HG03457 (cell line): ENCODE results near the gene SLX4IP.

Experiments used
- ATAC-seq: cut with Tn5 transposase; IDR thresholded peaks from one replicate; pipeline ENCODE4 v1.9.1; 2021; ENCODE audit warnings: moderate number of reproducible peaks; ENCODE audit not compliant: unreplicated experiment

SLX4IP gene

DNA sequence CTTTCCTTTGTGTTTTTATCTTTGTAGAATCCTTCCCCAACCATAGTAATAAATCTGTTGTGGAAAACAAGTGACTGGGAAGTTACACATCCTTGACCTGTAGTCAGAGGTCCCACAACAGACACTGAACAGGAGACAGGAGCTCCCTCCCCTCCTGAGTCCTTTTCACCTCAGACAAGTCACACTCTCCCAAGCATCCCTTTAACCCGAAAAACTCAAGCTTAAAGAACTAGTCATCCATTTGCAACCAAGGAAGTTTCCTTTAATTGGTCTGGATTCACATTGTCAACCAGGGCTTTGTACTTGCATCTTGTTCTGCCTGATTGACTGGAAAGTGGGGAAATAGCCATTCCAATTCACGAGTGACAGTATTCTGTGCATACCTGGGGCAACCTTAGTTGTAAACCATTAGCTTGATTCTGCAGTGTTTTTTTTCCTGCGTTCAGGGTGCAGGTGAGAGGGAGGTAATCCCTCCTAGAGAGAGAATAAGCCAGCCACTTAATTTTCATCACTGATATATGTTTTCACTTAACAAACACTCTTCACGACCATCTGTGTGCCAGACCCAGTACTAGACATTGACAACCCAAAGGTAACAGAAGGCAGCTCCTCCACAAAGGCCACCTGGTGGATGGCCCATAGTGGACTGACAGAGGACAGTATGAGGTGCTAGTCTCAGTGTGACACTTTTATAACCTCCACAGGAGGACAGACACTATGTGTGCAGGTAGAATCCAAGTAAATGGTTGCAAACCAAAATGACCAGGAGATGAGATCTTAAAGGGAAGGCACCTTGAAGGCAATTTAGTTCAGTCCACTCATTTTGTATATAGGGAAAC lies 112.4 kb downstream of the SLX4IP start:
- no peak for ATAC-seq

DNA sequence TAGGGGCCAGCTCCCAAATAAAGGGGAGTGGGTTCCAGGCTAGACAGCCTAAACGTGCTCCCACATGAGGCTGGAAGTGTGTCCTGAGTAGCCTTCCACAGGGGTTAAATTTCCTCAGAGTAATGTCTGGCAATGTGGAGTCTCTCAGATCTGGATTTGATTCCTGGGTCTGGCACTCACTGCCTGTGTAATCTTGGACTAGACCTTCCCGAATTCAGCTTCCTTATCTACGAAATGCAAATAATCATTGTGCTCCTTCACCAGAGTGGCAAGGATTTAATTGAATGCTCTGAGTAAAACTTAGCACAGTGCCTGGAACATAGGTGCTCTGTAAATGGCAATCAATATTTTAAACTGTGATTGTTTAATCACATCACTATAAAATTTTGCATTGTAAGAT lies 114.4 kb downstream of the SLX4IP start:
- ATAC-seq, result no peak

DNA sequence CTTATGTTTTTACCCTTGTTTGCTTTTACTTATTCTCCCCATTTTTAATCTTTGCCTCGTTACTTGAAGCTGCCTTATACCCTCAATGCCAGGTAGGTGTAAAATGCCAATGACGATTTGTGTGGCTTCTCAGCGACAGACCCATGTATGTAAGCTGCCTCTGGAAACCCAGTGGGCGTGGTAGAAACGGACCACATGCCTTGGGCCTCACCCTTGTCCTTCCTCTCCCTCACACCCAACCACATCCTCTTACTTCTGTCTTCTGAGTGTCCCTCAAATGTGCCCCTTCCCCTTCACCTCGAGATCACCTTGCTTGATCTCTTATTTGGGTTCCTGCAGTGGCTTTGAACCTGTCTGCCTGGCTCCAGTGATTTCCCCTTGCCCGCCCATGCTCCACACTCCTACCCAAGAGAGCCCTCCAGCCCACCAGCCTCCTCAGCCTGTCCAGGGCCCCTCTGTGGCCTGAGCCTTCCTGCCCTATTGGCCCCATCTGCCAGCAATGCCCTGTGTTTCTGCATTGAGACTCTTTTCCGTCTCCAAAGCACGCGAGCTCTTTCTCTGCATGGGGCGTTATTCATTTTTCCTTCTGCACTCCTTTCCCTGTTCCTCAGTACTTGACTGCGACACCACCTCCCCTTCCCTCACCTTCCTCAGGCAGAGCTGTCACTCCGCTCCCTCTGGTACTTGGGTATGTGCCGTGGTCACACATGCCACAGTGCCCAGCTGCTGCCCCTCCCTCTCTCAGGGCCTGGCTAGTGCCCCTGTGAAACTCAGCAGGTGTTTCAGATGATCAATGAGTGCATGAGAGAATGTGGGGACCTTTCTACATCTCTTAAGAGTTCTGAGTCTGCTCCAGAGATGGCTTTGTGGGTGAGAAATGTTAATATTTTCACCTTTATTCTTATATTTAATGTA lies 115.4 kb downstream of the SLX4IP start:
- no peak for ATAC-seq

DNA sequence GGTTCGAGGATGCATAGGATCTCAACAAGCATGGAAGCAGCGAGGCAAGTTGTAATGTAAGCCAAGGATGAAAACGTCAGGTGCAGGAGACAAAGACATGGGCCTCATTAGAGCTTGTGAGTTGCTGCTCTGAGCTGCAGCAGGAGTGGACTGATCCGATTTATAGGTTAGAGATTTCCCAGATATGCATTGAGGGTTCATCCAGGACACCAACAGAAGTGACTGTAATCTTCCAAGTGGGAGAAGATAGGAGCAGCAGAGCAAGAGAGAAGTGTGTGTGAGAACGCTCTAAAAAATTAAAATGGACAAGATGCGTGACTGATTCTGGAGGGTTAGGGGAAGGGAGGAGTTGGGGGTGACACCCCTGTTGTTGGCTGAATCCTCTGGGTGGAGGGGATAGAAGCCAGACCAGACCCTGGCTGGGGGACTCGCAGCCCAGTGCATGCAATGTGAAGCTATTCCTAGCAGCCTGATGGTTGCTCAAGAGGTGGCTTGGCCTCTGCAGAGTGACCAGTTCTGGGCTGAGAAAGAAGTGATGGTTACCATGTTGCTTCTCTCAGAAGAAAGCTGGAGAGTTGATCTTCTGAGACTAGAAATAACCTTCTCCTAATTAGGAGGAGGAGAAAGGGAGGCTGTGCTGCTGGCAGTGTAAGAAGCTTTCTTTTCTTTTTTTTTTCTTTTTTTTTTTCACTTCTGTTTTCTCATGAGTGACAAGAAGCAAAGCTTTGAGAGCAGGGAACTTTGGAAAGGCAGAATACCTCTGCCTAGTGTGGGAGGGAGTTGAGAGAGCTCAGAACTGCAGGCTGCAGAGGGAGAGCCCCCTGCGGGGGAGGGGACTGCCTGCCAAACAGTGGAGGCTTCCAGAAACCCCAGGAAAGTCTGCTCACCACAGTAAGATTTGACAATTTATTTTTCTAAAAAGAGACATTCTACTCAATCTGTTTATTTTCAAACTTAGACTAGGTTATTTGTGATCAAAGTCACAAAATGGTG lies 116.9 kb downstream of the SLX4IP start:
- no peak for ATAC-seq

DNA sequence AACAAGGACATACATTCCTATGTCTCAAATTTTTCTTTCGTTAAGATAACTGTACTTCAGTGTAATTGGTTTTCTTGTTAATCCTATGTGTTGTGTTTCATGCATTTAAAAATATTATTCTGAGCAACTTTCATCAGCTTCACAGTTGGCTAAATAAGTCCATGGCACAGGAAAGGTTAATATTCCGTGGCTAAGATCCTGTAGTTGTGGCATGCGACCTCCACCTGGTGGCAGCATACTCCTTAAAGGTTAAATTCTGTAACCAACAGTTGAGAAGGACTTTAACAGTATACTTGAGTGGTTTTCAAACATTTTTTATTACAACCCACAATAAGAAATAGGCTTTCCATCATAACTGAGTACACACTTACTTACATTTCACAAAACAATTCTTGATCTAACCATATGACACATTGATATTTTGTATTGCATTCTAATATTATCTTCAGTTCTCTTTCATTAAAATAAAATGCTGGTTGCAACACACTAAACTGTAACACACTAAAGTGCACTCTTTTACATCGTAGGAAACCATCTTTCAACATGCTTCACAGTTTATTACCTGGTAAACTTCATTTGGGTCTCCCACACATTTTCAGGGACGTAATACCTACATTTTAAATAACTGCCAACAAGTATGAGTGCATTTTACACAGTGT lies 118.3 kb downstream of the SLX4IP start:
- ATAC-seq, result no peak

DNA sequence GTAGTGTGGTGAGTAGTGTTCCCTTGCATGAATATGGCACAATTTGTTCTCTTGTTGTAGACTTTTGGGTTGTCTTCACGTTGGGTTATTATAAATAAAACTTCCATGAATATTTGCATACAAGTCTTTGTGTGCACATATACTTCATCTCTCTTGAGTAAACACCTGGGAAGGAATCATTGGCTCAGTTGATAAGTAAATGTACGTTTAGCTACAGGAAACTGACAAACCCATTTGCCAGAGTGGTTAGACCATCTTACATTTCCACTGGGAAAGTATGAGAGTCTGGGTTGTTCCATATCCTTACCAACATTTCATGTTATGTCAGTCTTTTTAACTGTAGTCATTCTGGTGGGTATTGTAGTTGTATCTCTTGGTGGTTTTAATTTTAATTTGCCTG lies 119.2 kb downstream of the SLX4IP start:
- ATAC-seq, result no peak

DNA sequence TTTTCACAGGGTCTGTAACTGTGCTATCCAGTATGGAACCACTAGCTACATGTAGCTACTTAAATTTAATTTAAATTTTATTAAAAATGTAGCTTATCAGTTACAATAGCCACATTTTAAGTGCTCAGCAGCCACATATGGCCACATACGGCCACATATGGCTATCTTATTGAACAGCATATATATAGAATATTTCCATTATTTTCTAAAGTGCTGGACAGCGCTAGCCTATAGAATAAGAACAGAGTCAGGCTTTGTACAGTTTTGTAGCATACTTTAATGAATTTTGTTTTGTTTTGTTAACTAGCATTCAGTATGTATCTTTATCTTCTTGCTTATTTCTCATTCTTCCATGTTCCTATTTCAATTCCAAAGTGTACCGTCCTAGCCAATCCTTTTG lies 120.3 kb downstream of the SLX4IP start:
- no peak for ATAC-seq

DNA sequence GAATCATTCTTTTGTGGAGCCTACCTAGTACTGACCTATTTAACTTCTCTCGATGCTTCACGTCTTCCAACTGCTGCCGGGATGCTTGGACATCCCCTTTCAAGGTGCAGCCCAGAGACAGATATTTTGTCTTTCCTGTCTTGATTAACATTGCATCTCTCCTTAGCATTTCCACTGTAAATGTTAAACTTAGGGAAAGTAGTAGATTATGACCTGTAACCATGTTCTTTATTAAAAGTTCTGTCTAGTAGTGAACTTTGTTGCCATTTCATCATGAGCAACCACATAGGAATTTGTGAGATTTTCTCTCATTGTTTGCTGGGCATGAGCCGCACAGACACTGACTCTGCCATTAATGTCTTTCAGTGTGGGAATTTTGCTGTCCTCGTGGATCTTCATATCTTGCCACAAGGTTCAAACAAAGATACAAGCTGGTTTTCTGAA lies 120.8 kb downstream of the SLX4IP start:
- no peak for ATAC-seq

DNA sequence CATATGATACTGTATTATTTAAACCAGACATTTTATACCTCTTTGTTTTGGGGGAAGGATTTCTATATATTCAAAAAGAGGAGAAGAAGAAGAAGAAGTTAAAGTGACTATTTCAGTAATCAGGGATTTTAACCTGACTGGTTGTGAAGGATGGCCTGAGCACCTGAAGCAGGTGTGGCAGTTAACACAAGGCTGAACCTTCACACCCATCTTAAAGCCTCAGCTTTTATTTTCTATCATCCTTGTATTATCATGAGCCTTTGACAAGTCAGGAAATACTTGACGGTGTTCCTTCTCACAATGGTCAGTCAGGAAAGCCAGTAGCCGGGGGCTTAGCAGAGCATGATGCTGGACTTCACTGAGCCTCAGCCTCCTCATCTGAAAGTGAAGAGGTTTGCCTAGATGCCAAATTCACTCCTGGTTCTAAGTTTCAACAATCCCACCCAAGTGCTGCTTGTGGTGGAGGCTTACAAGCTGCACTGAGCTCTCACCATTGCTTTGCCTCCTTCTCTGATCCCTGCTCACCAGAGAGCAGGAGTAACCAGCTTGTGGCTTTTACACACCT lies 121.5 kb downstream of the SLX4IP start:
- no peak for ATAC-seq

DNA sequence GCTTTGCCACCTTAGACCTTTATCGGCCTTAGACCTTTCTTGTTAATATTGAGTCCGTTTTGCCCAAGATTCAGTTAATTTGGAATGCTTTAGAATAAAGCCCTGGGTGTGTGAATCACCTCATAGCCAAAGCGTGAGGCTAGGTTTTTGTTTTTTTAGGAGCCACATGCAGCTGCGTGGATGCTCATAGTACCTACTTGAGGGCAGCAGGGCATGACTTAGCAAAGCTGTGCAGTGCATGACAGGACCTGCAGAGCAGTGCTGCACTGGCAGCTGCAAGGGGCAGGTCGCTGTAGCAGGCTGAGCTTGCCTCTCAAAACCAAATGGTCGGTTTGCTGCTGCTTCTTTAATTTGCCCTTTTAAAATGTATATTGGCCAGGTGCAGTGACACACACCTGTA lies 122.6 kb downstream of the SLX4IP start:
- ATAC-seq, result no peak

DNA sequence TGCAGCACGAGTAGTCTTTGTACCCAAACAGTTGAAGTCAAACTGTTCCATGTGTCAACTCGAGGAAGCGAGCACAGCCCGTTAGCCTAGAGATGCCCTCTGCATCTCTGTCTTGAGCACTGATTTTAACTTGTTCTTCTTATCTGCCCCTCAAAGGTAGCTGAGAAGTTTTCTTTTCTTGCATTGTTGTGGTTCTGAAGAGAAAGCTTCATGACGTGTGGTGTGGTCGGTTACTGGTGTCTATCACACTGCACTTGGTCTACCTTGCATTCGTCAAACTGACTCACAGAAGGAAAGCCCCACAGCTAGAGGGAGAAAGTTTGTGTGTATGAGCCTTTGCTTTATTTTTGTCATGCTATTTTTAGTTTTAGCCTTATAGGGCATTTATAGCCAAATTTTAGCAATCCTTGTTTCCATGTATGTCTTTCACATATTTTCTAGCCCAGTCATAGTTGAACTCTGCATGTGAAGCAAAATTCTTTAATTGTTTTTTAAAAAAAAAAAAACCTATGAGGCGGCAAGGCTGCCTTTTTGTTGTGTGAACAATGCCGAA lies 123.6 kb downstream of the SLX4IP start:
- ATAC-seq, result peak; percentile 65

DNA sequence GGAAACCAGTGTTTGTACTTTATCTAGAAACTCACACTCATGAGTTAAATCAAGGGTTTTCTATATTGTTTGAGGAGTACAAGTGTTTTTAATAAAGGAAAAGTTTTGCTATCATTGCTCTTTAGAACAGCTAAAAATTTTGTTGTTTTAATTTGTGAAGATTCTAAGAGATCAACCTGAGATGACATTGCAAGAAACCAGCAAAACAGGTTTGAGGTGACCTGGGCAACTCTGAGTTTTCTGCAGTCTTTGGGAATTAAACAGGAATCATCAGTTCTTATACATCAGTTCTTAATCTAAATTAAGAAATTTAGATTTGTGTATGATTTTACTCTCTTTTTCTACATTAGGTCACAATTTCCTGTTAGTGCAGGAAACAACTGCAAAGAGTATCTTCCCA lies 124.2 kb downstream of the SLX4IP start:
- ATAC-seq, result no peak

DNA sequence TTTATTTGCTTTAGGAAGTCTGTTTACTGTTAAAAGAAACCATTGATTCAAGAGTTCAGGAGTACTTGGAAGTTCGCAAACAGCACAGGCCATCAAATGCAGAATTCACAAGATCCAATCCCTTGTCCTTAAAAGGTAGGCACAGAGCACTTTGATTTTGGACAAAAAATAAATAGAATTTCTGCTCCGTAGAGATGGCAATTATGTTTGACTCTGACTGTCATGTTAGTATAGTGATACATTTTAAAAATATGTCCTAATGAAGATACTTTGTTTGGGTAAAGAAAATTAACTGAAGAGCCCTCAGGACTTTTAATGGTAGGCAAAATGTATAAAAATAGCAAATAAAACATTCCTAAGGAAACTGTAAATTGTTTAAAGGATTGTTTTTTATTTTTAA lies 125.6 kb downstream of the SLX4IP start:
- ATAC-seq, result no peak

DNA sequence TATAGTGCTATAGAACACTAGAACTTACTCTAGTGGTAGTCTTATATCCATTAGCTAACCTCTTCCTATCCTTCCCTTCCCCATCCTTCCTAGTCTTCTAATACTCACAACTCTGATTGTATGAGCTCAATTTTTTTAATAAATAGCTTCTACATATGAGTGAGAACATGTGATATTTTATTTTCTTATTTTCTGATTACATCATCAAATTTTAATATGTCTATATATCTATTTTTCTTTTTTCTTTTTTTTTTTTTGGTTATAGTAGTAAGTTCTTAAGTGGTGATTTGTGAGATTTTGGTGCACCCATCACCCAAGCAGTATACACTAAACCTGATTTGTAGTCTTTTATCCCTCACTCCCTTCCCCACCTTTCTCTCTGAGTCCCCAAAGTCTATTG lies 126.2 kb downstream of the SLX4IP start:
- no peak for ATAC-seq

DNA sequence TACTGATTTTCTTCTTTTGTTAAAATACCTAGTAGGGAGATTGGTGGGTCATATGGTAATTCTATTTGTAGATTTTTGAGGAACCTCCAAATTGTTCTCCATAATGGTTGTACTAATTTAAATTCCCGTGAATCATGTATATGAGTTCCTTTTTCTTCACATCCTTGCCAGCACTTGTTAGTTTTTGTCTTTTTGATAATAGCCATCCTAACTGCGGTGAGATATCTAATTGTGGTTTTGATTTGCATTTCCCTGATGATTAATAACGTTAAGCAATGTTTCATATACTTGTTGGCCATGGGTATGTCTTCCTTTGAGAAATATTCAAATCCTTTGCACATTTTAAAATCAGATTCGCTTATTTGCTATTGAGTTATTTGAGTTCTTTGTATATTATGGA lies 127.8 kb downstream of the SLX4IP start:
- no peak for ATAC-seq

DNA sequence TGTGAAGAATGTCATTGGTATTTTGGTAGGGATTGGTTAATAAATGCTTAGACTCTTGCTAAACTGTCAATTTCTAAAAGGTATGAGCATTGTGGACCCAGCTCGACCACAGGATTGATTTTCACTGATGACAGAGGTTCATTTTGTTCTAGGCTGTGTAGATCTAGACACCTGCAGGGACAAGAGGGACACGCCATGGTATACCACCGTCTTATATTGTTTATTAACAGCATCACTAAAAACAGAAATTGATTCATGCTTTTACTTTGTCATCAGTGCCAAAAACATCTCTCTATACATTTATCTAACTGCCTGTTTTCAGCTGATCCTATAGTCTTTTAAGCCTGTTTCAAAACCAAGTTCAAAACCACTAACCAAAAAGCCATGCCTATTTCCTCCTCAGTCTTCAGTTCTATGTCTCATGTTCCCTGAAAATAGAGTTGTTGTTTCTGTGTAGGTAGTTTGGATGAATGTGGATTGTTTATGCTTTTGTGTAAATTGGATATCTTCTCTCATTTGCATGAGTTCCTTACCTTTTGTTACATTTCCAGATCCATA lies 128.9 kb downstream of the SLX4IP start:
- ATAC-seq, result no peak

DNA sequence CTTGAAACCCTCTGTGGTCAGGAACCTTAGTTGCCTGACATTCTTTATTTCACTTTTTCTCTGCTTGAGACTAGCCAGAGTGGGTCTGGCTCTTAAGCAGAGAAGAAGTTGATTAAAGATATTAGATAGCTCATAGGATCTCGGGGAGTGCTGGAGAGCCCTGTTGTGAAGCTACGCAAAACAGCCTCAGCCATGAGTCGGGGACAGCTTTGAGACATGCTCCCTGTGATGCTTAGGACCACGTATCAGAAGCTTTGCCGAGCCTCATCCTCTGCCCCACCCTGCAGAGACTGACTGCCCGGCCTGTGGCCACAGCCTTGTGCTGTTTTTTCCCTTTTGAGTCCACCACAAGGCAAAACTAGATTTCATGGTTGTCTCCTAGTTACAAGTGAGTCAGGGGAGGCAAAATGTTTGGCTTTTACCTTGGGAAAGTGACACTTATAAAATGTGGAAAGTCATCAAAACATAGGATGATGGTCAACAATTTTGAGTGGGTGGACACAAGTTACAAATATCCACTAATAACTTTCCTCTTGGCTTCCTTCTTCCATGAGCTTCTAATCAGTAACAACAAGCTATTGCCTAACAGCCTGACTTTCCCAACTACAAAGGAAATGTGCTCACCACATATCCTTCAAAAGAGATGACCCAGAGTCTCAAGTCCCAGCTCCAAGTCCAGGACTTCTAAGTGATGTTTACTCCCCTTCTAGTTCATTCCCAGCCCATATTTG lies 130.3 kb downstream of the SLX4IP start:
- ATAC-seq, result no peak
